Mesendoderm (in vitro differentiated cells): Measurements from ENCODE around the gene NCAPG2.

Experiments
- DNase-seq: peaks from one replicate; pipeline ENCODE4 v3.0.0; 2013
- H2AK5ac ChIP-seq: 2 replicates; pipeline ENCODE4 v1.6.1; 2013; ENCODE audit warnings: low read length, inconsistent platforms
- H2BK120ac ChIP-seq: 2 replicates; pipeline ENCODE4 v1.6.1; 2013; ENCODE audit warnings: low read depth, mild to moderate bottlenecking, low read length, moderate library complexity, mixed read lengths
- H2BK15ac ChIP-seq: replicated peaks from 2 replicates; pipeline ENCODE4 v1.6.1; 2013; ENCODE audit warnings: low read depth, mild to moderate bottlenecking, moderate library complexity
- H2BK5ac ChIP-seq: 2 replicates; pipeline ENCODE4 v1.6.1; 2013; ENCODE audit warnings: low read length, inconsistent platforms
- H3K18ac ChIP-seq: 2 replicates; pipeline ENCODE4 v1.6.1; 2013; ENCODE audit warnings: mild to moderate bottlenecking, low read length, mixed read lengths
- H3K23ac ChIP-seq: one replicate; pipeline ENCODE4 v1.6.1; 2013; ENCODE audit warnings: low read length
- H3K27ac ChIP-seq: 2 replicates; pipeline ENCODE4 v1.5.1; 2013; ENCODE audit warnings: low read depth, mild to moderate bottlenecking, inconsistent platforms, low read length, moderate library complexity
- H3K27me3 ChIP-seq: 2 replicates; pipeline ENCODE4 v1.6.1; 2013; ENCODE audit warnings: low read length, control low read depth, mild to moderate bottlenecking, inconsistent platforms; ENCODE audit not compliant: insufficient read depth, poor library complexity
- H3K36me3 ChIP-seq: 2 replicates; pipeline ENCODE4 v1.6.1; 2013; ENCODE audit warnings: low read length, inconsistent platforms; ENCODE audit not compliant: control insufficient read depth, insufficient read depth
- H3K4ac ChIP-seq: one replicate; pipeline ENCODE4 v1.6.1; 2013; ENCODE audit warnings: low read depth, mild to moderate bottlenecking, low read length, moderate library complexity
- H3K4me1 ChIP-seq: 2 replicates; pipeline ENCODE4 v1.6.1; 2013; ENCODE audit warnings: low read depth, low read length, inconsistent platforms; ENCODE audit not compliant: control insufficient read depth
- H3K4me2 ChIP-seq: 2 replicates; pipeline ENCODE4 v1.6.1; 2013; ENCODE audit warnings: low read length
- H3K4me3 ChIP-seq: 2 replicates; pipeline ENCODE4 v1.5.1; 2013; ENCODE audit warnings: mild to moderate bottlenecking, low read length
- H3K56ac ChIP-seq: one replicate; pipeline ENCODE4 v1.6.1; 2013; ENCODE audit warnings: low read length
- H3K79me1 ChIP-seq: 2 replicates; pipeline ENCODE4 v1.6.1; 2013; ENCODE audit warnings: low read length, inconsistent platforms
- H3K79me2 ChIP-seq: 2 replicates; pipeline ENCODE4 v1.6.1; 2013; ENCODE audit warnings: mild to moderate bottlenecking, low read length; ENCODE audit not compliant: control insufficient read depth, insufficient read depth
- H3K9ac ChIP-seq: 2 replicates; pipeline ENCODE4 v1.6.1; 2013; ENCODE audit warnings: low read length, inconsistent platforms
- H4K5ac ChIP-seq: one replicate; pipeline ENCODE4 v1.6.1; 2013; ENCODE audit warnings: low read length
- H4K8ac ChIP-seq: one replicate; pipeline ENCODE4 v1.6.1; 2013; ENCODE audit warnings: low read depth, mild to moderate bottlenecking, control low read depth, low read length, moderate library complexity
- WGBS: extraction: QIAGEN DNeasy Blood & Tissue Kit; methylation state at CpG from one replicate; pipeline ENCODE4 v1.1.7; 2013; ENCODE audit warnings: low lambda C conversion rate, missing lambda C conversion rate; ENCODE audit not compliant: insufficient coverage; ENCODE audit errors: extremely low coverage; 5-methylcytosine and 5-hydroxymethylcytosine counted together

Gene NCAPG2

GRCh38 chr7:158592541-158592940 is 112.1 kb downstream of the NCAPG2 start:
- DNase-seq, result no peak
- no peaks in the 10 kb centered on the region for H3K4me1 ChIP-seq
- no peak overlapping the region for H2BK5ac ChIP-seq
- no peak overlapping the region for H3K23ac ChIP-seq
- H3K4ac ChIP-seq, result no peak overlapping the region
- no peak overlapping the region for H3K4me3 ChIP-seq
- no peak overlapping the region for H2BK15ac ChIP-seq
- H3K56ac ChIP-seq, result no peak overlapping the region
- no peaks in the 10 kb centered on the region for H3K36me3 ChIP-seq
- no peak overlapping the region for H3K4me2 ChIP-seq
- no peak overlapping the region for H3K27ac ChIP-seq
- no CpG with 5 or more reads among the region's 1 CpG for WGBS
- no peak overlapping the region for H2AK5ac ChIP-seq
- no peak overlapping the region for H3K9ac ChIP-seq
- no peak overlapping the region for H4K8ac ChIP-seq
- no peak overlapping the region for H4K5ac ChIP-seq
- no peak overlapping the region for H3K18ac ChIP-seq
- H3K27me3 ChIP-seq, result peaks cover 16% of the 10 kb centered on the region
- H3K79me1 ChIP-seq, result no peaks in the 10 kb centered on the region
- no peak overlapping the region for H2BK120ac ChIP-seq
- no peaks in the 10 kb centered on the region for H3K79me2 ChIP-seq

GRCh38 chr7:158591944-158592343 is 112.7 kb downstream of the NCAPG2 start:
- DNase-seq, result no peak
- H3K79me1 ChIP-seq, result no peaks in the 10 kb centered on the region
- no peak overlapping the region for H3K4me3 ChIP-seq
- no peak overlapping the region for H2BK120ac ChIP-seq
- H3K9ac ChIP-seq, result no peak overlapping the region
- H4K5ac ChIP-seq, result no peak overlapping the region
- no peaks in the 10 kb centered on the region for H3K79me2 ChIP-seq
- H4K8ac ChIP-seq, result no peak overlapping the region
- no CpG with 5 or more reads among the region's 15 CpGs for WGBS
- H3K56ac ChIP-seq, result no peak overlapping the region
- no peaks in the 10 kb centered on the region for H3K36me3 ChIP-seq
- no peak overlapping the region for H3K23ac ChIP-seq
- H2BK15ac ChIP-seq, result no peak overlapping the region
- H3K18ac ChIP-seq, result no peak overlapping the region
- H2AK5ac ChIP-seq, result no peak overlapping the region
- H3K27me3 ChIP-seq, result peaks cover 16% of the 10 kb centered on the region
- no peak overlapping the region for H3K27ac ChIP-seq
- no peaks in the 10 kb centered on the region for H3K4me1 ChIP-seq
- H3K4me2 ChIP-seq, result no peak overlapping the region
- H3K4ac ChIP-seq, result no peak overlapping the region
- H2BK5ac ChIP-seq, result no peak overlapping the region

- H4K8ac ChIP-seq, result no peak overlapping the region
- H2BK120ac ChIP-seq, result no peak overlapping the region
- WGBS, result no CpG with 5 or more reads among the region's 12 CpGs
- H4K5ac ChIP-seq, result no peak overlapping the region
- H3K23ac ChIP-seq, result no peak overlapping the region
- H3K4me3 ChIP-seq, result no peak overlapping the region
- no peak overlapping the region for H3K56ac ChIP-seq
- H3K4me2 ChIP-seq, result no peak overlapping the region
- no peak overlapping the region for H3K27ac ChIP-seq
- H2BK5ac ChIP-seq, result no peak overlapping the region
- no peaks in the 10 kb centered on the region for H3K36me3 ChIP-seq
- H3K9ac ChIP-seq, result no peak overlapping the region
- no peak for DNase-seq
- no peaks in the 10 kb centered on the region for H3K79me1 ChIP-seq
- no peak overlapping the region for H3K18ac ChIP-seq
- H3K27me3 ChIP-seq, result peaks cover 28% of the 10 kb centered on the region
- H3K4ac ChIP-seq, result no peak overlapping the region
- H3K79me2 ChIP-seq, result no peaks in the 10 kb centered on the region
- no peak overlapping the region for H2BK15ac ChIP-seq
- no peaks in the 10 kb centered on the region for H3K4me1 ChIP-seq
- no peak overlapping the region for H2AK5ac ChIP-seq
Measured at GRCh38 chr7:158590181-158590530, 114.4 kb downstream of the NCAPG2 start.

DNA sequence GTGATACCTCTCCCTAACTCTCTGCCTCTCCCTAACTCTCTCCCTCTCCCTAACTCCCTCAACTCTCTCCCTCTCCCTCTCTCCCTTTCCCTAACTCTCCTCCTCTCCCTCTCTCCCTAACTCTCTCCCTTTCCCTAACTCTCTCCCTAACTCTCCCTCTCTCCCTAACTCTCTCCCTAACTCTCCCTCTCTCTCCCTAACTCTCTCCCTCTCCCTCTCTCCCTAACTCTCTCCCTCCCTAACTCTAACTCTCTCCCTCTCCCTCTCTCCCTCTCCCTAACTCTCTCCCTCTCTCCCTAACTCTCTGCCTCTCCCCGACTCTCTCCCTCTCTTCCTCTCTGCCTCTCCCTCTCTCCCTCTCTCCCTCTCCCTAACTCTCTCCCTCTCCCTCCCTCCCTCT is 115.0 kb downstream of the NCAPG2 start:
- WGBS, result no CpG with 5 or more reads among the region's 1 CpG
- Histone ChIP-seq H3K36me3 (no peaks in the 10 kb centered on the region), H3K9ac (no peak overlapping the region), H3K4me2 (no peak overlapping the region), H2BK15ac (no peak overlapping the region), H2BK120ac (no peak overlapping the region), H4K5ac (no peak overlapping the region), H3K4ac (no peak overlapping the region), H4K8ac (no peak overlapping the region), H3K23ac (no peak overlapping the region), H3K79me2 (no peaks in the 10 kb centered on the region), H2BK5ac (no peak overlapping the region), H3K79me1 (no peaks in the 10 kb centered on the region), H3K56ac (no peak overlapping the region), H2AK5ac (no peak overlapping the region), H3K4me1 (no peaks in the 10 kb centered on the region), H3K27me3 (peaks cover 30% of the 10 kb centered on the region), H3K27ac (no peak overlapping the region), H3K18ac (no peak overlapping the region), H3K4me3 (no peak overlapping the region)
- DNase-seq, result no peak

DNA sequence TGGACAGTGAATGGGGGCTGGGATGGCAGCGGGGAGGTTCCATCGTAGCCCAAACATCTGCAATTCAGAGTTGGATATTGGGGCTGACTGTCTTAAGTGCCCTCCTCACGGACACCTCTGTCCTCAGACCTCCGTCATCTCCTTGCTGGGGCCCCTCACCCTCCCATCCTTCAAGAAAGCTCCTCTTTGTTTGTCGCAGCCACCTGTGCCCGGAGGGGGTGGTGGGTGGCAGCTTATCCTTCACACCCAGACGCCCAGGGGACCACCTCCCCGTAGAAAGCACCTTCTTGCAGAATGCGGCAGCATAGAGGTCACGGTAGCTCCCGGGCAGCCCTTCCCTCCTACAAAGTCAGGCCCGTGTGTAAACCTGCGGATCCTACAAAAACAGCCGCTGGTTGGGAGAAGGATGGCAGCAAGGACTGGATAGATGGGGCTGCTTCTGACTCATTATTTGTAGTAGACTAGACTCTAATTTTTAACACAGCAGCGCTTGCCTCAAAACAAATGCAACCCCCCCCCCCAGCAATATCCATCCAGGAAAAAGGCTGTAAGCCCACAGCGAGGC is 115.6 kb downstream of the NCAPG2 start:
- no peak overlapping the region for H2BK5ac ChIP-seq
- no peak overlapping the region for H4K5ac ChIP-seq
- no peak overlapping the region for H2AK5ac ChIP-seq
- H2BK120ac ChIP-seq, result no peak overlapping the region
- no peak overlapping the region for H4K8ac ChIP-seq
- H3K36me3 ChIP-seq, result no peaks in the 10 kb centered on the region
- H3K18ac ChIP-seq, result no peak overlapping the region
- H3K56ac ChIP-seq, result no peak overlapping the region
- no peak overlapping the region for H2BK15ac ChIP-seq
- no peak for DNase-seq
- H3K79me1 ChIP-seq, result no peaks in the 10 kb centered on the region
- no peak overlapping the region for H3K9ac ChIP-seq
- H3K4me2 ChIP-seq, result no peak overlapping the region
- H3K4me1 ChIP-seq, result no peaks in the 10 kb centered on the region
- no peak overlapping the region for H3K4ac ChIP-seq
- H3K4me3 ChIP-seq, result no peak overlapping the region
- H3K27me3 ChIP-seq, result peaks cover 30% of the 10 kb centered on the region
- H3K27ac ChIP-seq, result no peak overlapping the region
- no peak overlapping the region for H3K23ac ChIP-seq
- no peaks in the 10 kb centered on the region for H3K79me2 ChIP-seq
- WGBS, result no CpG with 5 or more reads among the region's 16 CpGs

GRCh38 chr7:158588085-158588877 is 116.3 kb downstream of the NCAPG2 start:
- Histone ChIP-seq H2BK120ac (no peak overlapping the region), H4K8ac (no peak overlapping the region), H4K5ac (no peak overlapping the region), H3K4me3 (no peak overlapping the region), H2AK5ac (no peak overlapping the region), H3K56ac (no peak overlapping the region), H3K4ac (no peak overlapping the region), H3K27me3 (peaks cover 30% of the 10 kb centered on the region), H3K4me2 (no peak overlapping the region), H2BK15ac (no peak overlapping the region), H3K79me1 (no peaks in the 10 kb centered on the region), H3K79me2 (no peaks in the 10 kb centered on the region), H2BK5ac (no peak overlapping the region), H3K18ac (no peak overlapping the region), H3K27ac (no peak overlapping the region), H3K23ac (no peak overlapping the region), H3K36me3 (no peaks in the 10 kb centered on the region), H3K9ac (no peak overlapping the region), H3K4me1 (no peaks in the 10 kb centered on the region)
- no peak for DNase-seq
- WGBS, result no CpG with 5 or more reads among the region's 63 CpGs
